Stimulated activated CD8-positive, alpha-beta memory T cell treated with anti-CD3 and anti-CD28 coated beads, Interleukin-4, amount 100 ng/mL, for 4 hours (primary cell): ENCODE data around the gene PHACTR3.
"Not testable (repeated sequence)": the region's sequence is repeated elsewhere in the genome, so short reads cannot be mapped to it uniquely, and the experiment has no call there.

ENCODE experiments used
- DNase-seq, 2 donors: peaks; one replicate each; pipeline ENCODE4 v3.0.0-alpha.2; 2020; ENCODE audit warnings: low read depth in 2 of 2, low spot score in 1 of 2

Gene PHACTR3

GRCh38 chr20:59837623-59838394 lies 233.5 kb downstream of the PHACTR3 start:
- DNase-seq: no peak

- DNase-seq: no peak
These were observed 235.1 kb downstream of the PHACTR3 start for GRCh38 chr20:59839400-59839799.

- no peak for DNase-seq
These were observed 241.1 kb downstream of the PHACTR3 start for GRCh38 chr20:59845472-59845871.

GRCh38 chr20:59848182-59848581 lies 243.8 kb downstream of the PHACTR3 start:
- DNase-seq: no peak

GRCh38 chr20:59850018-59850641 lies 245.8 kb downstream of the PHACTR3 start:
- no peak for DNase-seq

GRCh38 chr20:59856526-59856925 lies 252.2 kb downstream of the PHACTR3 start:
- DNase-seq: not testable (repeated sequence)

GRCh38 chr20:59856941-59857340 lies 252.6 kb downstream of the PHACTR3 start:
- DNase-seq: not testable (repeated sequence)

- DNase-seq: no peak
These were observed 253.6 kb downstream of the PHACTR3 start for GRCh38 chr20:59857966-59858365.

GRCh38 chr20:59858425-59858824 lies 254.1 kb downstream of the PHACTR3 start:
- no peak for DNase-seq

GRCh38 chr20:59861401-59861800 lies 257.1 kb downstream of the PHACTR3 start:
- no peak for DNase-seq

- no peak for DNase-seq
These were observed 258.7 kb downstream of the PHACTR3 start for GRCh38 chr20:59863058-59863457.

GRCh38 chr20:59864726-59865125 lies 260.4 kb downstream of the PHACTR3 start:
- no peak for DNase-seq

- DNase-seq: no peak
These were observed 262.0 kb downstream of the PHACTR3 start for GRCh38 chr20:59866338-59866737.

GRCh38 chr20:59871096-59871495 lies 266.8 kb downstream of the PHACTR3 start:
- DNase-seq: no peak

GRCh38 chr20:59873409-59873808 lies 269.1 kb downstream of the PHACTR3 start:
- no peak for DNase-seq

GRCh38 chr20:59880198-59880597 lies 275.9 kb downstream of the PHACTR3 start:
- no peak for DNase-seq

GRCh38 chr20:59884494-59884893 lies 280.2 kb downstream of the PHACTR3 start:
- DNase-seq: no peak

- no peak for DNase-seq
These were observed 283.7 kb downstream of the PHACTR3 start for GRCh38 chr20:59888050-59888449.

- DNase-seq: not testable (repeated sequence)
These were observed 285.7 kb downstream of the PHACTR3 start for GRCh38 chr20:59890035-59890434.

- DNase-seq: no peak
These were observed 287.2 kb downstream of the PHACTR3 start for GRCh38 chr20:59891581-59891980.

- DNase-seq: no peak
These were observed 291.6 kb downstream of the PHACTR3 start for GRCh38 chr20:59895908-59896307.
